H9 (cell line): ENCODE results near the gene HSPB8. TPM values are rescaled to one million over a fixed set of nuclear protein-coding genes. Genes with fewer than 3 reads are reported as not detected.

Experiments used
- DNase-seq: peaks from one replicate; pipeline ENCODE4 v3.0.0-alpha.2; 2017
- H2AFZ ChIP-seq: one replicate; pipeline ENCODE4 v1.6.1; 2013; ENCODE audit warnings: mild to moderate bottlenecking, low read length, control low read depth, moderate library complexity
- H2AK5ac ChIP-seq: 2 replicates; pipeline ENCODE4 v1.6.1; 2013; ENCODE audit warnings: low read length, control low read depth, mixed read lengths; ENCODE audit not compliant: insufficient read length
- H2BK120ac ChIP-seq: one replicate; pipeline ENCODE4 v1.6.1; 2013; ENCODE audit warnings: low read depth, mild to moderate bottlenecking, low read length, control low read depth, inconsistent platforms; ENCODE audit not compliant: poor library complexity, severe bottlenecking
- H2BK12ac ChIP-seq: 2 replicates; pipeline ENCODE4 v1.6.1; 2013; ENCODE audit warnings: low read length, control low read depth, mixed read lengths, low read depth; ENCODE audit not compliant: insufficient read length
- H2BK15ac ChIP-seq: 2 replicates; pipeline ENCODE4 v1.6.1; 2013; ENCODE audit warnings: low read depth, low read length, control low read depth
- H2BK20ac ChIP-seq: one replicate; pipeline ENCODE4 v1.6.1; 2013; ENCODE audit warnings: low read depth, mild to moderate bottlenecking, low read length, control low read depth, inconsistent platforms; ENCODE audit not compliant: poor library complexity, severe bottlenecking
- H2BK5ac ChIP-seq: 2 replicates; pipeline ENCODE4 v1.6.1; 2013; ENCODE audit warnings: low read length, control low read depth, mixed read lengths; ENCODE audit not compliant: insufficient read length
- H3K14ac ChIP-seq: 2 replicates; pipeline ENCODE4 v1.6.1; 2013; ENCODE audit warnings: low read length, control low read depth; ENCODE audit not compliant: insufficient read depth
- H3K18ac ChIP-seq: 2 replicates; pipeline ENCODE4 v1.6.1; 2013; ENCODE audit warnings: low read depth, mild to moderate bottlenecking, mixed read lengths, low read length, control low read depth; ENCODE audit not compliant: insufficient read length
- H3K23ac ChIP-seq: 2 replicates; pipeline ENCODE4 v1.6.1; 2013; ENCODE audit warnings: low read length, control low read depth, mixed read lengths, low read depth; ENCODE audit not compliant: insufficient read length
- H3K23me2 ChIP-seq: 2 replicates; pipeline ENCODE4 v1.6.1; 2013; ENCODE audit warnings: low read depth, mild to moderate bottlenecking, mixed read lengths, low read length, control low read depth; ENCODE audit not compliant: insufficient read length, poor library complexity, severe bottlenecking
- H3K27ac ChIP-seq: 2 replicates; pipeline ENCODE4 v1.5.1; 2013; ENCODE audit warnings: low read length, control low read depth, mixed read lengths, low read depth; ENCODE audit not compliant: insufficient read length
- H3K27me3 ChIP-seq: 2 replicates; pipeline ENCODE4 v1.6.1; 2013; ENCODE audit warnings: low read length, control low read depth, inconsistent platforms; ENCODE audit not compliant: insufficient read depth
- H3K4ac ChIP-seq: 2 replicates; pipeline ENCODE4 v1.6.1; 2013; ENCODE audit warnings: low read depth, mild to moderate bottlenecking, control low read depth, inconsistent platforms, low read length, moderate library complexity
- H3K4me1 ChIP-seq: 2 replicates; pipeline ENCODE4 v1.6.1; 2013; ENCODE audit warnings: low read length, control low read depth, inconsistent platforms; ENCODE audit not compliant: insufficient read depth
- H3K4me2 ChIP-seq: 2 replicates; pipeline ENCODE4 v1.6.1; 2013; ENCODE audit warnings: low read length, control low read depth, mixed read lengths; ENCODE audit not compliant: insufficient read length, insufficient read depth
- H3K56ac ChIP-seq: 2 replicates; pipeline ENCODE4 v1.6.1; 2013; ENCODE audit warnings: low read depth, mild to moderate bottlenecking, mixed read lengths, low read length, control low read depth; ENCODE audit not compliant: insufficient read length
- H3K79me1 ChIP-seq: 2 replicates; pipeline ENCODE4 v1.6.1; 2013; ENCODE audit warnings: low read depth, mild to moderate bottlenecking, moderate library complexity, low read length, control low read depth, inconsistent platforms; ENCODE audit not compliant: insufficient read depth, poor library complexity, severe bottlenecking
- H3K79me2 ChIP-seq: 2 replicates; pipeline ENCODE4 v1.6.1; 2013; ENCODE audit warnings: low read length, control low read depth, inconsistent platforms; ENCODE audit not compliant: insufficient read depth
- H3K9ac ChIP-seq: 2 replicates; pipeline ENCODE4 v1.6.1; 2013; ENCODE audit warnings: low read length, control low read depth, mixed read lengths; ENCODE audit not compliant: insufficient read length; ENCODE audit errors: extremely low read depth
- H3K9me3 ChIP-seq: one replicate; pipeline ENCODE4 v1.6.1; 2013; ENCODE audit warnings: low read depth, low read length, inconsistent platforms; ENCODE audit not compliant: control insufficient read depth
- H3T11ph ChIP-seq: one replicate; pipeline ENCODE4 v1.6.1; 2013; ENCODE audit warnings: mild to moderate bottlenecking, low read length, control low read depth, inconsistent platforms
- H4K20me1 ChIP-seq: one replicate; pipeline ENCODE4 v1.6.1; 2013; ENCODE audit not compliant: control insufficient read depth, insufficient read length, insufficient read depth
- H4K5ac ChIP-seq: 2 replicates; pipeline ENCODE4 v1.6.1; 2013; ENCODE audit warnings: low read depth, mild to moderate bottlenecking, mixed read lengths, low read length, control low read depth; ENCODE audit not compliant: insufficient read length
- H4K8ac ChIP-seq: replicated peaks from 2 replicates; pipeline ENCODE4 v1.6.1; 2013; ENCODE audit warnings: low read length, control low read depth, mixed read lengths, low read depth; ENCODE audit not compliant: insufficient read length
- H4K91ac ChIP-seq: 2 replicates; pipeline ENCODE4 v1.6.1; 2013; ENCODE audit warnings: low read depth, mild to moderate bottlenecking, moderate library complexity, mixed read lengths, low read length, control low read depth; ENCODE audit not compliant: insufficient read length
- H3K27ac Mint-ChIP-seq, 3 experiments: 2 replicates in 2 of 3; 3 replicates in 1 of 3; pipeline ENCODE4 v1.8.0; 2020 to 2021; ENCODE audit warnings: mixed read lengths in 3 of 3, mild to moderate bottlenecking in 1 of 3, moderate library complexity in 1 of 3
- H3K27me3 Mint-ChIP-seq: 2 replicates; pipeline ENCODE4 v1.8.0; 2021; ENCODE audit warnings: low read depth, mild to moderate bottlenecking, moderate library complexity, mixed read lengths
- H3K36me3 Mint-ChIP-seq, 3 experiments: 2 replicates in 2 of 3; 3 replicates in 1 of 3; pipeline ENCODE4 v1.8.0; 2020 to 2021; ENCODE audit warnings: low read depth in 3 of 3, mixed read lengths in 3 of 3; ENCODE audit not compliant: insufficient read depth in 1 of 3
- H3K4me1 Mint-ChIP-seq, 2 experiments: 2 replicates each; pipeline ENCODE4 v1.8.0; 2020; ENCODE audit warnings: mixed read lengths in 2 of 2
- H3K4me3 Mint-ChIP-seq, 2 experiments: 2 replicates in 1 of 2; 3 replicates in 1 of 2; pipeline ENCODE4 v1.8.0; 2020 to 2021; ENCODE audit warnings: mild to moderate bottlenecking in 2 of 2, mixed read lengths in 2 of 2, moderate library complexity in 1 of 2
- H3K9me3 Mint-ChIP-seq, 2 experiments: 2 replicates in 1 of 2; 3 replicates in 1 of 2; pipeline ENCODE4 v1.8.0; 2020; ENCODE audit warnings: mild to moderate bottlenecking in 2 of 2, mixed read lengths in 2 of 2, moderate library complexity in 1 of 2
- WGBS: extraction: QIAGEN DNeasy Blood & Tissue Kit; methylation state at CpG from one replicate; pipeline ENCODE4 v1.1.7; 2013; ENCODE audit warnings: missing lambda C conversion rate, low lambda C conversion rate, mixed read lengths; ENCODE audit not compliant: insufficient read length; ENCODE audit errors: extremely low coverage; 5-methylcytosine and 5-hydroxymethylcytosine counted together
- total RNA-seq: library from RNA; stranded (reverse); gene quantifications from 2 replicates; pipeline ENCODE4 v1.2.1, GENCODE V29; 2021
- TF ChIP-seq, protein P1 (sequence below): fragments of 200-600 bp; sonication (generic); conservative IDR thresholded peaks from 3 replicates; pipeline ENCODE4 v1.8.0; 2021; ENCODE audit warnings: antibody characterized with exemption, mild to moderate bottlenecking

Gene HSPB8
- total RNA-seq, 1 experiment from 2014 or later = 3.0 TPM

DNA sequence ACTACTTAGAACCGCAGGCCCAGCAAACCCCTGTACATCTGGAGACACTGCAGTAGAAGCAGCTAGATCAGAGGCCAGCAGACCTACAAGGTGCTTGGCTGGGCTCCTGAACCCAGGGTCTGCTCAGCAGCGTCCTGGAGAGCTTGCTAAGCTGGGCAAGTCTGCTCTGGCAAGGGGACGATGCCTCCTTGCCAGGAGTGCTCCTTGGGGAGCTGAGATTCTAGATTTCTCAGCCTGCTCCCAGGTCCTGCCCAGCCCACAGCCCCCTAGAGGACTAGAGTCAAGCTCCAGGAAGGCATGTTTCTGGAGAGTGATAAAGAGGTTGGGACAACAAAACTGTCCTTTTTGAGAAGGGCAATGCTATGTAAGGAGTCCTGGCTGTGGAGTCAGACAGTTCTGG is 60.3 kb downstream of the HSPB8 start:
- H4K91ac ChIP-seq = no peak overlapping the region
- H3K4me3 Mint-ChIP-seq = no peak overlapping the region
- H3K23me2 ChIP-seq = no peaks in the 10 kb centered on the region
- H3K27ac Mint-ChIP-seq = no peak overlapping the region; a peak in 1 of 7 replicates
- no peak overlapping the region for H3T11ph ChIP-seq
- H3K4ac ChIP-seq = no peak overlapping the region
- no peak overlapping the region for H3K27ac ChIP-seq
- no peaks in the 10 kb centered on the region for H3K27me3 Mint-ChIP-seq
- H3K9ac ChIP-seq = no peak overlapping the region
- H3K4me2 ChIP-seq = no peak overlapping the region
- DNase-seq = no peak
- H3K4me1 Mint-ChIP-seq = peaks cover 41 to 48% of the 10 kb centered on the region in 2 experiments
- no peak overlapping the region for H2AK5ac ChIP-seq
- H3K56ac ChIP-seq = no peak overlapping the region
- peaks cover 19% of the 10 kb centered on the region; the same call in 1 of the 2 replicates for H3K4me1 ChIP-seq
- WGBS = no CpG with 5 or more reads among the region's 3 CpGs
- no peak overlapping the region for H2BK15ac ChIP-seq
- TF ChIP-seq, protein P1, sequence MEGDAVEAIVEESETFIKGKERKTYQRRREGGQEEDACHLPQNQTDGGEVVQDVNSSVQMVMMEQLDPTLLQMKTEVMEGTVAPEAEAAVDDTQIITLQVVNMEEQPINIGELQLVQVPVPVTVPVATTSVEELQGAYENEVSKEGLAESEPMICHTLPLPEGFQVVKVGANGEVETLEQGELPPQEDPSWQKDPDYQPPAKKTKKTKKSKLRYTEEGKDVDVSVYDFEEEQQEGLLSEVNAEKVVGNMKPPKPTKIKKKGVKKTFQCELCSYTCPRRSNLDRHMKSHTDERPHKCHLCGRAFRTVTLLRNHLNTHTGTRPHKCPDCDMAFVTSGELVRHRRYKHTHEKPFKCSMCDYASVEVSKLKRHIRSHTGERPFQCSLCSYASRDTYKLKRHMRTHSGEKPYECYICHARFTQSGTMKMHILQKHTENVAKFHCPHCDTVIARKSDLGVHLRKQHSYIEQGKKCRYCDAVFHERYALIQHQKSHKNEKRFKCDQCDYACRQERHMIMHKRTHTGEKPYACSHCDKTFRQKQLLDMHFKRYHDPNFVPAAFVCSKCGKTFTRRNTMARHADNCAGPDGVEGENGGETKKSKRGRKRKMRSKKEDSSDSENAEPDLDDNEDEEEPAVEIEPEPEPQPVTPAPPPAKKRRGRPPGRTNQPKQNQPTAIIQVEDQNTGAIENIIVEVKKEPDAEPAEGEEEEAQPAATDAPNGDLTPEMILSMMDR = no peak; the same call in 2 of the 3 replicates
- H2BK120ac ChIP-seq = no peak overlapping the region
- no peak overlapping the region for H4K8ac ChIP-seq
- no peaks in the 10 kb centered on the region for H3K79me1 ChIP-seq
- no peak overlapping the region for H2BK12ac ChIP-seq
- H2BK20ac ChIP-seq = no peak overlapping the region
- no peaks in the 10 kb centered on the region for H3K9me3 Mint-ChIP-seq
- H4K5ac ChIP-seq = no peak overlapping the region
- H2AFZ ChIP-seq = no peak overlapping the region
- H4K20me1 ChIP-seq = no peaks in the 10 kb centered on the region
- no peaks in the 10 kb centered on the region for H3K9me3 ChIP-seq
- H3K18ac ChIP-seq = no peak overlapping the region
- H3K14ac ChIP-seq = no peak overlapping the region
- peaks cover 0 to 1% (median 0%) of the 10 kb centered on the region in 3 experiments; a peak in 2 of 7 replicates for H3K36me3 Mint-ChIP-seq
- no peaks in the 10 kb centered on the region for H3K27me3 ChIP-seq
- no peak overlapping the region for H3K23ac ChIP-seq
- H2BK5ac ChIP-seq = no peak overlapping the region
- no peaks in the 10 kb centered on the region for H3K79me2 ChIP-seq
